ENCODE data around the gene PTPRQ.

DNA sequence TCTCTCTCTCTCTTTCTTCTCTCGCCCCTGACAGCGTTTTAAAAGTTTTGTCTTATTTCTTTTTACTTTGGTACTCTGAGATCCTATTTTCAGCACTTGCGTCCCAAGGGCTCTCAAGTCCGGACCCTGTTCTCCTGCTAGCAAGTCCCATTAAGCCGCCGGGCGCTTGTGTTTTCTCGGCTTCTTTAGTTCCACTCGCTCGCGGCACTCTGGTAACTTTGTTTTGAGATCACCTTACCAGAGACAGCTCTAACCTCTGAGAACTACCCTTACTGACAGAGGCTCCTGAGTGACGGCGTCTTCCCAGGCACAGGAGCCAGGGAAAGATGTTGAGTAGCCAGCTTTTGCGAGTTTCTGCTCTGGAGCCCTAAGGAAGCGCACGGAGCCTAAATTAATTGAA lies 270.0 kb downstream of the PTPRQ start:
- TF ChIP-seq CTCF (IDR thresholded peaks at IDR 0.05): no peak
- TF ChIP-seq POLR2AphosphoS5 (IDR thresholded peaks at IDR 0.05): no peak
- TF ChIP-seq POLR2A (IDR thresholded peaks at IDR 0.05): no peak

Data from prostate gland (tissue), 2 donors.